GM19193 (cell line): ENCODE results near the gene CD200.

Source experiments
- POLR2A ChIP-seq: IDR thresholded peaks from 4 replicates; pipeline ENCODE4 v1.6.1; 2011; ENCODE audit not compliant: insufficient read depth, insufficient read length; ENCODE audit errors: extremely low read depth

Gene CD200

DNA sequence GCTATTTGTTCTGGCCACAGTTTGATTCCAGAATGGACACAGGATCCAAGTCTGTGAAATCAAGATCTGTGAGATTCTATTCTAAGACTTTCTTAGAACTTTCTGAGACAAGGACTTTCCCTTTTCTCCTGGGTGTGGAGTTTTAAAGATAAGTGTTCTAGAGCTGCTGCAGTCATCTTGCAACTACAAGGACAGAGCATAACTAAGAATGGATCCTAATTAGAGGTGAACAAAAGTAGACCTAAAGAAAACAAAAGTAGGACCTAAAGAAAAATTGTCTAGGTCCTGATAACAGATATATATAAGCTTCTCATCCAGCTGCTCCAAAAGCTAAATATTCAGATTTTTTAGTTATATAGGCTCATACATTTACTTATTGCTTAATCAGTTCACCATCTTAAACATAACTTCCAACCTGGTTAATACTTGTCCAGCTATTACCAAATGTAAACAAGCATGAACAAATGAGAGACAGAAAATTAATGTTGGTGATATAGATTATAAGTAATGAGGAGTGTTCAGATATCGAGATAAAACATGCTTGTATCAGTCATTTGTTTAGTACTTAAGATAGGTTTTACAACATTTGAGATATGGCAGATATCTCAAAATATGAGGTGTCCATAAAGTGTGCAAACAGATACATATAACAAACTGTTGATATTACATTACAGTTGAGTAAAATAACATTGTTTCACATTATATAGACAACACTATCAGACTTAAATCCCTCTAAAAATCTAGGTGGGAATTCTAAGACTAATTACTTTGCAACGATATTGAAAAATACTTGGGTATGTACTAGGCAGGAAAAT, 75.1 kb downstream of the CD200 start:
- TF ChIP-seq POLR2A = no peak

DNA sequence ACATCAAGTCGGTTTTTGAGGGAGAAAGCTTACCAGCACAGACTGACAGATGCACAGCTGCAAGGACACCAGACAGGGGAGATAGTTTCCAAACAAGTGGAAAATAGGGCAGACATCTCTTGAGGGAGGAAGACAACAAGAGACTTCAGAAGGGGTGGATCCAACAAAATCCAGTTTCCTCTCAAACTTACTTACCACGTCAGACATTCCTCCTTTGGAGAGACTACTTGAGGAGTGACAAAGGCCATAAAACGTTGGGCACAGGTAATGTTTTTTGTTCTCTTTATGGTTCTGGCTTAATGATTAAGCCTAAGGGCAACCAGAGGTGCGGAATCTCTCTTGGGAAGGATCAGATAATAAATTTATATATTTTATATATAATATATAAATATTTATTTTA, 76.1 kb downstream of the CD200 start:
- no peak for TF ChIP-seq POLR2A

DNA sequence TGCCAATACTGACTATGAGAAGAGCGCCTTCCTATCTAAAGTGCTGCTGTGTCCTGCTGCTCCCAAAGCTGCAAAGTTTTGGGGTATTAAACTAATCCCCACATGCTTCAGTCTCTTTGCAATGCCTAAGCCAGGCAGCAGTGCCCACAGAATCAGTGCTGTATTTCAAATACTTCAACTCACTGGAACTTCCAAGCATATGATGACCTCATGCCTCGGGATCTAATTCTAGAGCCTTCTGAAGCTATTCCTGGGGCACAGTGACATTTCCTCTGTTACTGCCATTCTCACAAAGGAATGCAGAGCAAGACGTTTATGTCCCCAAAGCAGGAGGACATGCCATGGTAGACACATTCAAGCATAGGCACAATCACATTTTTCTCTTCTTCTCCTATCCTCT, 78.5 kb downstream of the CD200 start:
- TF ChIP-seq POLR2A = no peak
